GM12865 (cell line): ENCODE data around the gene TNFRSF12A.

Experiments
- DNase-seq: peaks from one replicate; pipeline ENCODE4 v3.0.0; 2010; ENCODE audit warnings: low read depth
- H3K4me3 ChIP-seq: 2 replicates; pipeline ENCODE4 v1.5.1; 2011; ENCODE audit warnings: mild to moderate bottlenecking, low read depth, low read length, control low read depth
- TF ChIP-seq, protein P1 (sequence below): IDR thresholded peaks from 2 replicates; pipeline ENCODE4 v1.5.1; 2011; ENCODE audit warnings: low read length, control low read depth, low read depth, inconsistent platforms; ENCODE audit not compliant: insufficient read depth; ENCODE audit errors: missing control alignments

The TNFRSF12A gene

DNA sequence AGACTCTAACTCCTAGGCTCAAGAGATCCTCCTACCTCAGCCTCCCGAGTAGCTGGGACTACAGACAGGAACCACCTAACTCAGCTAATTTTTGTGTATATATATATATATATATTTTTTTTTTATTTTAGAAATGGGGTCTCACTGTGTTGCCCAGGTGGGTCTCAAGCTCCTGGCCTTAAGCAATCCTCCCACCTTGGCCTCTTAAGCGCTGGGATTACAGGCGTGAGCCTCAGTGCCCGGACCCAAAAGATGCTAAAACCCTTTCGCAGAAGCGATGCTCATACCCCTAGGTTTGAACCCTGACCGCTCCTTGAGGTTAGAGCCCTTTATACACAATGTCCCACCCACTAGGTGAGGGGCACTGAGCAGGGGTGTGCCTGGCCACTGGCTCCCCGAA is 9.7 kb upstream of the TNFRSF12A start:
- DNase-seq, result no peak
- TF ChIP-seq, protein P1, sequence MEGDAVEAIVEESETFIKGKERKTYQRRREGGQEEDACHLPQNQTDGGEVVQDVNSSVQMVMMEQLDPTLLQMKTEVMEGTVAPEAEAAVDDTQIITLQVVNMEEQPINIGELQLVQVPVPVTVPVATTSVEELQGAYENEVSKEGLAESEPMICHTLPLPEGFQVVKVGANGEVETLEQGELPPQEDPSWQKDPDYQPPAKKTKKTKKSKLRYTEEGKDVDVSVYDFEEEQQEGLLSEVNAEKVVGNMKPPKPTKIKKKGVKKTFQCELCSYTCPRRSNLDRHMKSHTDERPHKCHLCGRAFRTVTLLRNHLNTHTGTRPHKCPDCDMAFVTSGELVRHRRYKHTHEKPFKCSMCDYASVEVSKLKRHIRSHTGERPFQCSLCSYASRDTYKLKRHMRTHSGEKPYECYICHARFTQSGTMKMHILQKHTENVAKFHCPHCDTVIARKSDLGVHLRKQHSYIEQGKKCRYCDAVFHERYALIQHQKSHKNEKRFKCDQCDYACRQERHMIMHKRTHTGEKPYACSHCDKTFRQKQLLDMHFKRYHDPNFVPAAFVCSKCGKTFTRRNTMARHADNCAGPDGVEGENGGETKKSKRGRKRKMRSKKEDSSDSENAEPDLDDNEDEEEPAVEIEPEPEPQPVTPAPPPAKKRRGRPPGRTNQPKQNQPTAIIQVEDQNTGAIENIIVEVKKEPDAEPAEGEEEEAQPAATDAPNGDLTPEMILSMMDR, result no peak
- no peak overlapping the region for H3K4me3 ChIP-seq

DNA sequence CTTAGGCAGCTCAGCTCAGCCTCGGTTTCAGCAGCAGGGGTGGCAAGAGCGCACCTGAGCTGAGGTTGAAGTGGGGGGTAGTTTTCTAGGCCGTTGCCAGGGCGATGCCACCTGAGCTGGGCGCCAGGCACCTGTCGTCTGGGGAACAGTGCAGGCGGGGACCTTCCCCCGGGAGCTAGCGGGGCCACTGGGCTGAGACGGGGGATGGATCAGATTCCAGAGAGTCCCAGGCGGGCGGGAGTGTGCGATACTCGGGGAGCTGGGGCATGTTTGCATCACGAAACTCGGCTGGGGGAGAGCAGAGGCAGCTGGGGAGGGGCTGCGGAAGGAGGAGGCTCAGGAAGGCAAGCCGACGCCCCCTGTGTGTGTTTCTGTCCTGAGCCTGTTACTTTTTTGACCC is 7.9 kb upstream of the TNFRSF12A start:
- TF ChIP-seq, protein P1, result no peak
- no peak for DNase-seq
- H3K4me3 ChIP-seq, result no peak overlapping the region

DNA sequence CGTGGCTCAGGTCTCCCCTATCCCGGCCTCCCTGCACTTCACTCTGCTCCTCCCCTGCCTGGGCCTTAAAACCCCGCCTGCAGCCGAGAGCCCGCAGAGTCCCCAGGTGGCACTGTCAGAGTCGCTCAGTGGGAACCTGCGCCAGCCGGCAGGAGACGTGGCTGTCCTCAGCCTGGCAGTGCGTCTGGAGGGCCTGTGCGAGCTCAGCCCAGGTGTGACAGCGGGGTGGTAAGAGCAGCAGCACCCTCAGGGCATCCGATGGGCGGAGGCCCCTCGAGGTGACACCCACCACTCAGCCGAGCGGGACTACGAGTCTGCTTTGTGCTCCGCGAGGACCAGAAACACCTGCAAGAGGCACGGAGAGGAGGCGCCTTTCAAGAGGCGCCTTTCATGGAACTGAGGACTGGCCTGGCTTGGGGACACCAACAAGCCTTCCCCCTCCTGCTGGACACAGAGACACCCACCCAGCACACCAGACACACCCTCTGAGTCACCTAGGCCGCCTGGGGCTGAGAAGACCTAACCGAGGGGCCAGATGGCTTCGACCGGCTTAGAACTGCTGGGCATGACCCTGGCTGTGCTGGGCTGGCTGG is 7.2 kb upstream of the TNFRSF12A start, which contains the start of gene CLDN9:
CLDN9 (plus strand) TSS at position 96 of the 593 bp plus-strand sequence; CDS start at position 536, 440 bp downstream.
- TF ChIP-seq, protein P1, result no peak
- DNase-seq, result no peak
- no peak within 1 kb of the TSS for H3K4me3 ChIP-seq

DNA sequence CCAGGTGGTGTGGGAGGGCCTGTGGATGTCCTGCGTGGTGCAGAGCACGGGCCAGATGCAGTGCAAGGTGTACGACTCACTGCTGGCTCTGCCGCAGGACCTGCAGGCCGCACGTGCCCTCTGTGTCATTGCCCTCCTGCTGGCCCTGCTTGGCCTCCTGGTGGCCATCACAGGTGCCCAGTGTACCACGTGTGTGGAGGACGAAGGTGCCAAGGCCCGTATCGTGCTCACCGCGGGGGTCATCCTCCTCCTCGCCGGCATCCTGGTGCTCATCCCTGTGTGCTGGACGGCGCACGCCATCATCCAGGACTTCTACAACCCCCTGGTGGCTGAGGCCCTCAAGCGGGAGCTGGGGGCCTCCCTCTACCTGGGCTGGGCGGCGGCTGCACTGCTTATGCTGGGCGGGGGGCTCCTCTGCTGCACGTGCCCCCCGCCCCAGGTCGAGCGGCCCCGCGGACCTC is 6.6 kb upstream of the TNFRSF12A start:
- H3K4me3 ChIP-seq, result no peak overlapping the region
- TF ChIP-seq, protein P1, result no peak
- no peak for DNase-seq

DNA sequence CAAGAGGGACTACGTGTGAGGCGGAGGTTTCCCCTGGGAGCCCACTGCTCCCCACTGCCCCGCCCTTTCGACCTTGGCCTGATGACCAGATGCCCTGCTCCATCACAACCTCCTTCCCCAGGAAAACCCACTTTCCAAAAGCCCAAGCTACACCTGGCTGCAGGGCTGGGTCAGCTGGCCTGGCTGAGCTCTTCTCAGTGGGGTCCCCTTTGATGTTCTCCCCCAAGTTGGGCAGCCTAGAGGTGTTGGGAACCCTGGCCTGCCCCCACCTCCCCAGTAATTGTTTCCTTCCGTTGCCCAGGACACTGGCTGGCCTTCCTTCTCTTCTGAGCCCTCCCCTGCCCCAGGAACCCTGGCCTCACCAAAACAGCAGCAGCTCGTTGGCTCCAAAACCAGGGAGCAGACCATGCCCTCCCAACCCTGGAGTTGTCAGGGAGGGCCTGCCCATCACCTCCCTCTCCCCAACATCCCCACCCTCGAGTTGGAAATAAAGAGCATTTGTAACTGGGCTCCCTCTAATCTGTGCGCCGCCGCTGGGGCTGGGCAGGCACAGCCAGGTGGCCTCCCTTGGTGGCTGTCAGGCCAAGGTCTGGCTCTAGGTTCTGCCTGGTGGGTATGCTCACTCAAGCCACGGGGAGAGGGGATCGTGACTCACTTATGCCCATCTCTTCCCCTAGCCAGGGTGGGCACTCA is 6.0 kb upstream of the TNFRSF12A start:
- no peak for DNase-seq
- TF ChIP-seq, protein P1, result no peak
- no peak overlapping the region for H3K4me3 ChIP-seq

DNA sequence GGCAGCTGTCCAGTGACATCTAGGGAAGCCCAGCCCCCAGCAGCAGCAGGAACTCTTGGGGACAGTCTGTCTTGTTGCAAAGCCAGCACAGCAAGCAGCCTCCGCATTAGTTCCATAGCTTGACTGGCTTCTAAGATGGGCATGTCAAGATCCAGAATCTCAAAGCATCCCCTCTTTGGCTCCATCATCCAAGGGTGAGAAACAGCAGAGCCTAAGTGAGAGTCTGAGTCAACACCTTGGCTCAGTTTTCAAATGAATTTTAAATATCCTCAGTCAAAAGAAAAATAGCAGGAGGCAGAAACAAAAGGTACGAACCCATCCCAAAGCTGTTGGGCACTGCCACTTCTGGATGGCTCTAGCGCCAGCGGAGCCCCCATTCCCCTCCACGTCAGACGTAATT is 5.2 kb upstream of the TNFRSF12A start:
- no peak overlapping the region for H3K4me3 ChIP-seq
- TF ChIP-seq, protein P1, result no peak
- no peak for DNase-seq

DNA sequence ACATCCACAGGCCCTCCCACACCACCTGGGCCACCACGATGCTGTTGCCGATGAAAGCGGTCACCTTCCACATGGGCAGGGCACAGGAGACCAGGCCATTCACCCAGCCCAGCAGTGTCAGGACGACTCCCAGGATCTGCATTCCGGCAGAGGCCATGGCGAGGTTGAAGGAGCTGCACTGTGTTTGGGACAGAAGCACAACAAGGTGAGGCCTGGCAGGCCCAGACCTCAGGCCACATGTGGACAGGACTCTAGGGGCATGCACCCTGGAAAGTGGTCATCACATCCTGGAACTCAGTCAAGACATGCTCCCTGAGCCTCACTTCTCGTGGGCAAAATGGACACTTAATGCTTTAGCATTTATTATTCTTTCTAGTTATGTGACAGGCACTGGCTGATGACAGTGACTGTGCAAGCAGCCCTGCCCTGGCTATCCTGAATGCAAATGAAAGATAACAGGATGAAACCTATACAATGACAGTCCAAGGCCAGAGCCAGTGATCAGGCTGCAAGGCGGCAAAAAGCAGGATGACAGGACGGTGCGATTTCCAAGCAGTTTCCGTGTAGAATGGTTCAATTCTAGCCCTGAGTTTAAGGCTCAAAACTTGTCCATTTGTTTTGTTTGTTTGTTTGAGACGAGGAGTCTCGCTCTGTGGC is 4.2 kb upstream of the TNFRSF12A start:
- H3K4me3 ChIP-seq, result no peak overlapping the region
- DNase-seq, result no peak
- TF ChIP-seq, protein P1, result no peak
